ENCODE results near the gene IGFN1. TPM values are rescaled to one million over a fixed set of nuclear protein-coding genes. Genes with fewer than 3 reads are reported as not detected.

The IGFN1 gene
- total and polyA plus RNA-seq, 9 of the 15 experiments (the other 6 are each of a cell fraction or from before 2014, with no cell fraction given) = 0.04 TPM; not detected in 8

GRCh38 chr1:201184307-201185122 is 6.1 kb upstream of the IGFN1 start (continued):
- TF ChIP-seq AFF4 (CRISPR knock-in tag; IDR thresholded peaks at IDR 0.05) = no peak
- no peak for TF ChIP-seq NBN (IDR thresholded peaks at IDR 0.05; ENCODE audit: low read depth)
- TF ChIP-seq ZNF583 (CRISPR knock-in tag; IDR thresholded peaks at IDR 0.05) = no peak
- peak; percentile 37; the same call in 1 of the 2 replicates for TF ChIP-seq CTBP1 (IDR thresholded peaks at IDR 0.05; ENCODE audit: borderline replicate concordance)
- TF ChIP-seq ZNF695 (CRISPR knock-in tag; IDR thresholded peaks at IDR 0.05) = no peak
- TF ChIP-seq ETV5 (CRISPR knock-in tag; IDR thresholded peaks at IDR 0.05; ENCODE audit: low read depth) = no peak
- TF ChIP-seq ZBTB8A (IDR thresholded peaks at IDR 0.05; ENCODE audit: partially characterized antibody) = no peak
- no peak for TF ChIP-seq EP400 (IDR thresholded peaks at IDR 0.05)
- no peak for TF ChIP-seq ZNF76 (CRISPR knock-in tag; IDR thresholded peaks at IDR 0.05; ENCODE audit: borderline replicate concordance)
- TF ChIP-seq SRSF1 (IDR thresholded peaks at IDR 0.05; ENCODE audit: low read depth, low read length) = no peak
- no peak for TF ChIP-seq ZNF518B (CRISPR knock-in tag; IDR thresholded peaks at IDR 0.05)
- TF ChIP-seq ZNF511 (CRISPR knock-in tag; IDR thresholded peaks at IDR 0.05) = 0 out of 2 replicates have a peak, but pooled peaks have one; percentile 35
- peak; percentile 24; the same call in 1 of the 2 replicates for TF ChIP-seq SMC3 (conservative IDR thresholded peaks at IDR 0.05; ENCODE audit: insufficient read depth, low read depth, low read length)
- no peak for TF ChIP-seq DACH1 (IDR thresholded peaks at IDR 0.05; ENCODE audit: partially characterized antibody)
- TF ChIP-seq RBM17 (IDR thresholded peaks at IDR 0.05; ENCODE audit: borderline replicate concordance, low read depth, low read length) = no peak
- TF ChIP-seq MYC (IDR thresholded peaks at IDR 0.05; ENCODE audit: low read depth, low read length) = peak; percentile 38; the same call in 1 of the 2 replicates
- TF ChIP-seq MYC (CRISPR knock-in tag; IDR thresholded peaks at IDR 0.05; ENCODE audit: borderline replicate concordance, low read depth) = no peak
- no peak for TF ChIP-seq TAF15 (IDR thresholded peaks at IDR 0.05; ENCODE audit: low read depth, low read length)
- no peak for TF ChIP-seq JUNB (CRISPR knock-in tag; conservative IDR thresholded peaks at IDR 0.05)
- TF ChIP-seq ZNF644 (tag; IDR thresholded peaks at IDR 0.05; ENCODE audit: low read depth) = no peak
- no peak for TF ChIP-seq ZNF217 (CRISPR knock-in tag; IDR thresholded peaks at IDR 0.05)

Data from K562 (cell line).